ENCODE measurements around the gene DNAH9. TPM values are rescaled to one million over a fixed set of nuclear protein-coding genes. Genes with fewer than 3 reads are reported as not detected.

DNAH9 gene
- polyA plus RNA-seq, 2 donors = 0.12 TPM

GRCh38 chr17:11813278-11813677 is 215.0 kb downstream of the DNAH9 start:
- Histone ChIP-seq H3K27me3 (ENCODE audit: control insufficient read depth in 1 of 2, insufficient read depth in 2 of 2, low read length in 2 of 2) (no peaks in the 10 kb centered on the region), H3K27ac (ENCODE audit: low read depth in 2 of 2, low read length in 1 of 2) (no peak overlapping the region), H3K4me3 (ENCODE audit: low read depth in 1 of 2, low read length in 2 of 2) (no peak overlapping the region), H3K36me3 (ENCODE audit: control insufficient read depth in 2 of 2, insufficient read depth in 2 of 2, low read length in 1 of 2) (no peaks in the 10 kb centered on the region), H3K4me1 (ENCODE audit: control insufficient read depth in 2 of 2, insufficient read depth in 2 of 2, low read length in 1 of 2) (no peaks in the 10 kb centered on the region), H3K9me3 (ENCODE audit: control insufficient read depth in 2 of 2, insufficient read depth in 1 of 2, low read depth in 1 of 2, low read length in 1 of 2) (no peaks in the 10 kb centered on the region)
- WGBS, 2 donors = 88 to 91% methylated on average over 4 of the region's 4 CpGs

- H3K4me3 ChIP-seq (ENCODE audit: low read depth in 1 of 2, low read length in 2 of 2) = no peak overlapping the region
- H3K36me3 ChIP-seq (ENCODE audit: control insufficient read depth in 2 of 2, insufficient read depth in 2 of 2, low read length in 1 of 2) = no peaks in the 10 kb centered on the region
- no peaks in the 10 kb centered on the region for H3K27me3 ChIP-seq (ENCODE audit: control insufficient read depth in 1 of 2, insufficient read depth in 2 of 2, low read length in 2 of 2)
- no peak overlapping the region for H3K27ac ChIP-seq (ENCODE audit: low read depth in 2 of 2, low read length in 1 of 2)
- no peaks in the 10 kb centered on the region for H3K4me1 ChIP-seq (ENCODE audit: control insufficient read depth in 2 of 2, insufficient read depth in 2 of 2, low read length in 1 of 2)
- no peaks in the 10 kb centered on the region for H3K9me3 ChIP-seq (ENCODE audit: control insufficient read depth in 2 of 2, insufficient read depth in 1 of 2, low read depth in 1 of 2, low read length in 1 of 2)
Measured at GRCh38 chr17:11813871-11814270, 215.6 kb downstream of the DNAH9 start.

GRCh38 chr17:11814655-11815262 is 216.5 kb downstream of the DNAH9 start:
- no peaks in the 10 kb centered on the region for H3K9me3 ChIP-seq (ENCODE audit: control insufficient read depth in 2 of 2, insufficient read depth in 1 of 2, low read depth in 1 of 2, low read length in 1 of 2)
- H3K27ac ChIP-seq (ENCODE audit: low read depth in 2 of 2, low read length in 1 of 2) = no peak overlapping the region
- H3K4me1 ChIP-seq (ENCODE audit: control insufficient read depth in 2 of 2, insufficient read depth in 2 of 2, low read length in 1 of 2) = no peaks in the 10 kb centered on the region
- H3K36me3 ChIP-seq (ENCODE audit: control insufficient read depth in 2 of 2, insufficient read depth in 2 of 2, low read length in 1 of 2) = no peaks in the 10 kb centered on the region
- H3K4me3 ChIP-seq (ENCODE audit: low read depth in 1 of 2, low read length in 2 of 2) = no peak overlapping the region
- H3K27me3 ChIP-seq (ENCODE audit: control insufficient read depth in 1 of 2, insufficient read depth in 2 of 2, low read length in 2 of 2) = no peaks in the 10 kb centered on the region
- 58 to 61% methylated on average over 3 of the region's 3 CpGs for WGBS, 2 donors

DNA sequence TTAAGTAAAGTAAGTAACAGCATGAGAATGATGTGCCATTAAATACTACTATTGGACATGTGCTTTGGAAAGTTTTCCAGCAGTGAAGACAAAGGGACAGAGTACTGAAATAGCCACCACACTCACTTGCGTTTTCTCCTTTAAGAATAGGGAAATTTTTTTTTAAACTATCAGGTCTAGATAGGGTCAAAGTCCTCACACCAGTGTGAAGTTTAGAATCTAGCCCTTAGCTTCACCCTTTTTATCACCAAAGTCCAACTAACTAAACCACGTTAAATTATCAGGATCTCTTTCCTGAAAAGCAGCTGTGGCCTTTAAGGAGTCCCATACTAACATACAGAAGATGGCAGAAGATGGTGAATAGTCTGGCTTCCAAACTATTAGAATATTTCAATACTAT is 218.1 kb downstream of the DNAH9 start:
- 65 to 80% methylated on average over 2 of the region's 2 CpGs for whole genome bisulfite sequencing, 2 donors
- H3K36me3 ChIP-seq (ENCODE audit: control insufficient read depth in 2 of 2, insufficient read depth in 2 of 2, low read length in 1 of 2) = no peaks in the 10 kb centered on the region
- H3K27ac ChIP-seq (ENCODE audit: low read depth in 2 of 2, low read length in 1 of 2) = no peak overlapping the region
- H3K9me3 ChIP-seq (ENCODE audit: control insufficient read depth in 2 of 2, insufficient read depth in 1 of 2, low read depth in 1 of 2, low read length in 1 of 2) = no peaks in the 10 kb centered on the region
- H3K4me1 ChIP-seq (ENCODE audit: control insufficient read depth in 2 of 2, insufficient read depth in 2 of 2, low read length in 1 of 2) = no peaks in the 10 kb centered on the region
- no peaks in the 10 kb centered on the region for H3K27me3 ChIP-seq (ENCODE audit: control insufficient read depth in 1 of 2, insufficient read depth in 2 of 2, low read length in 2 of 2)
- H3K4me3 ChIP-seq (ENCODE audit: low read depth in 1 of 2, low read length in 2 of 2) = no peak overlapping the region

DNA sequence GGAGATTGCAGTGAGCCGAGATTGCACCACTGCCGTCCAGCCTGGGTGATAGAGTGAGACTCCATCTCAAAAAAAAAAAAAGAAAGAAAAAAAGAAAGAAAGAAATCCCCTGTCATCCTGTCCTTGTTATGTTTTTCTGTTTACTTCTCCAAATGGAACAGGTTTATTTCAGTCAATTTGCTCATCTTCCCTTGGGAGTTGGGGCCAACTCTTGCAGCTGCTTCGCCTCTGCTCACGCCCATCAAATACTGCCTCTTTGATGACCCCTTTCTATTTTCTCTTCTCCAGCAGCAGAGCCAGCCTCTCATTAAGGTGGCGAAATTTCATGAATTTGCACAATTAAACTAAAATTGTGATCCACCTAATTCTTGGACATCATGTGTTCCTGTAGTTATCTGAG is 225.6 kb downstream of the DNAH9 start:
- Histone ChIP-seq H3K4me1 (ENCODE audit: control insufficient read depth in 2 of 2, insufficient read depth in 2 of 2, low read length in 1 of 2) (no peaks in the 10 kb centered on the region), H3K36me3 (ENCODE audit: control insufficient read depth in 2 of 2, insufficient read depth in 2 of 2, low read length in 1 of 2) (no peaks in the 10 kb centered on the region), H3K4me3 (ENCODE audit: low read depth in 1 of 2, low read length in 2 of 2) (no peak overlapping the region), H3K27ac (ENCODE audit: low read depth in 2 of 2, low read length in 1 of 2) (no peak overlapping the region), H3K9me3 (ENCODE audit: control insufficient read depth in 2 of 2, insufficient read depth in 1 of 2, low read depth in 1 of 2, low read length in 1 of 2) (no peaks in the 10 kb centered on the region), H3K27me3 (ENCODE audit: control insufficient read depth in 1 of 2, insufficient read depth in 2 of 2, low read length in 2 of 2) (no peaks in the 10 kb centered on the region)
- 80 to 87% methylated on average over 5 of the region's 5 CpGs for WGBS, 2 donors

GRCh38 chr17:11825572-11826209 is 227.4 kb downstream of the DNAH9 start:
- Histone ChIP-seq H3K36me3 (ENCODE audit: control insufficient read depth in 2 of 2, insufficient read depth in 2 of 2, low read length in 1 of 2) (no peaks in the 10 kb centered on the region), H3K4me1 (ENCODE audit: control insufficient read depth in 2 of 2, insufficient read depth in 2 of 2, low read length in 1 of 2) (no peaks in the 10 kb centered on the region), H3K4me3 (ENCODE audit: low read depth in 1 of 2, low read length in 2 of 2) (no peak overlapping the region), H3K27me3 (ENCODE audit: control insufficient read depth in 1 of 2, insufficient read depth in 2 of 2, low read length in 2 of 2) (no peaks in the 10 kb centered on the region), H3K9me3 (ENCODE audit: control insufficient read depth in 2 of 2, insufficient read depth in 1 of 2, low read depth in 1 of 2, low read length in 1 of 2) (no peaks in the 10 kb centered on the region), H3K27ac (ENCODE audit: low read depth in 2 of 2, low read length in 1 of 2) (no peak overlapping the region)
- WGBS, 2 donors = 38 to 50% methylated on average over 1 of the region's 1 CpG

- 75 to 77% methylated on average over 10 of the region's 10 CpGs for WGBS, 2 donors
- no peak overlapping the region for H3K4me3 ChIP-seq (ENCODE audit: low read depth in 1 of 2, low read length in 2 of 2)
- no peaks in the 10 kb centered on the region for H3K9me3 ChIP-seq (ENCODE audit: control insufficient read depth in 2 of 2, insufficient read depth in 1 of 2, low read depth in 1 of 2, low read length in 1 of 2)
- no peaks in the 10 kb centered on the region for H3K27me3 ChIP-seq (ENCODE audit: control insufficient read depth in 1 of 2, insufficient read depth in 2 of 2, low read length in 2 of 2)
- H3K36me3 ChIP-seq (ENCODE audit: control insufficient read depth in 2 of 2, insufficient read depth in 2 of 2, low read length in 1 of 2) = no peaks in the 10 kb centered on the region
- no peaks in the 10 kb centered on the region for H3K4me1 ChIP-seq (ENCODE audit: control insufficient read depth in 2 of 2, insufficient read depth in 2 of 2, low read length in 1 of 2)
- no peak overlapping the region for H3K27ac ChIP-seq (ENCODE audit: low read depth in 2 of 2, low read length in 1 of 2)
Measured at GRCh38 chr17:11832401-11833137, 234.3 kb downstream of the DNAH9 start.

DNA sequence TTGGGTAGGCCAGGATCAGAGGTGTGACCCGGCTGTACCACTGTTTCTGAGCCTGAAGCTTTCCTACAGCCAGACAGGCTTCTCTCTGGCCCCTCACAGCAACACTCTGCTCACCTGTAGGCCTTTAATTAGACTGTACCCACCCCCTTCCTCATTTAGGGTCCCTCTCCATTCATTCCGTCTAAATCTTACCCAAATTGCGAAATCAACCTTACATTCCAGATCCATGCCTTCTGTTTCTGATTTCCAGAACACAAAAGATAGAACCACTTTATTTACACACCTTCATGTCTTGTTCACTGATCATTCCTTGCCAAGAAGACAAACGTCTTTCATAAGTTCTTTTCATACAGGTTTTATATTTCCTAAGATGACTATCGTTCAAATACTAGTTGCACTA is 238.2 kb downstream of the DNAH9 start:
- H3K4me1 ChIP-seq (ENCODE audit: control insufficient read depth in 2 of 2, insufficient read depth in 2 of 2, low read length in 1 of 2) = no peaks in the 10 kb centered on the region
- whole genome bisulfite sequencing, 2 donors = 65 to 73% methylated on average over 5 of the region's 5 CpGs
- no peaks in the 10 kb centered on the region for H3K9me3 ChIP-seq (ENCODE audit: control insufficient read depth in 2 of 2, insufficient read depth in 1 of 2, low read depth in 1 of 2, low read length in 1 of 2)

GRCh38 chr17:11840052-11840451 is 241.8 kb downstream of the DNAH9 start:
- no peaks in the 10 kb centered on the region for H3K36me3 ChIP-seq (ENCODE audit: control insufficient read depth in 2 of 2, insufficient read depth in 2 of 2, low read length in 1 of 2)

More for the DNA sequence above, 238.2 kb downstream of the DNAH9 start:
- Histone ChIP-seq H3K27me3 (ENCODE audit: control insufficient read depth in 1 of 2, insufficient read depth in 2 of 2, low read length in 2 of 2) (no peaks in the 10 kb centered on the region), H3K36me3 (ENCODE audit: control insufficient read depth in 2 of 2, insufficient read depth in 2 of 2, low read length in 1 of 2) (no peaks in the 10 kb centered on the region), H3K4me3 (ENCODE audit: low read depth in 1 of 2, low read length in 2 of 2) (no peak overlapping the region), H3K27ac (ENCODE audit: low read depth in 2 of 2, low read length in 1 of 2) (no peak overlapping the region)

More at GRCh38 chr17:11840052-11840451, 241.8 kb downstream of the DNAH9 start:
- Histone ChIP-seq H3K4me1 (ENCODE audit: control insufficient read depth in 2 of 2, insufficient read depth in 2 of 2, low read length in 1 of 2) (no peaks in the 10 kb centered on the region), H3K27me3 (ENCODE audit: control insufficient read depth in 1 of 2, insufficient read depth in 2 of 2, low read length in 2 of 2) (no peaks in the 10 kb centered on the region), H3K9me3 (ENCODE audit: control insufficient read depth in 2 of 2, insufficient read depth in 1 of 2, low read depth in 1 of 2, low read length in 1 of 2) (no peaks in the 10 kb centered on the region), H3K4me3 (ENCODE audit: low read depth in 1 of 2, low read length in 2 of 2) (no peak overlapping the region), H3K27ac (ENCODE audit: low read depth in 2 of 2, low read length in 1 of 2) (no peak overlapping the region)
- WGBS, 2 donors = 51 to 57% methylated on average over 2 of the region's 2 CpGs
